ENCODE measurements around the gene ST7L. TPM values are rescaled to one million over a fixed set of nuclear protein-coding genes. Genes with fewer than 3 reads are reported as not detected.

ST7L gene
- total and polyA plus RNA-seq, 9 of the 15 experiments (the other 6 are each of a cell fraction or from before 2014, with no cell fraction given): 9.0 to 32.5 (median 26.6) TPM

- 0% methylated on average over 2 of the region's 2 CpGs for WGBS (ENCODE audit: insufficient coverage, low coverage, missing lambda C conversion rate)
- Histone ChIP-seq H3K79me2 (ENCODE audit: control insufficient read depth, insufficient read depth, low read length) (no peaks in the 10 kb centered on the region), H3K9me1 (ENCODE audit: control insufficient read depth, insufficient read depth, low read length) (no peaks in the 10 kb centered on the region), H3K9ac (ENCODE audit: insufficient read depth in 1 of 2, low read depth in 2 of 2, low read length in 2 of 2) (no peak overlapping the region), H3K4me2 (ENCODE audit: insufficient read depth, low read length) (no peak overlapping the region), H3K36me3 (ENCODE audit: control insufficient read depth, insufficient read depth, low read length) (no peaks in the 10 kb centered on the region), H3K4me1 (replicated peaks in 1 of 2; ENCODE audit: control insufficient read depth in 2 of 2, insufficient read depth in 2 of 2, low read length in 2 of 2) (peaks cover 6 to 14% of the 10 kb centered on the region in 2 experiments; a peak in 3 of 5 replicates), H2AFZ (ENCODE audit: low read depth, low read length) (no peak overlapping the region), H3K4me3 (no peak overlapping the region), H3K27ac (ENCODE audit: extremely low read depth, low read depth, low read length) (no peak overlapping the region), H3K27me3 (ENCODE audit: control insufficient read depth in 2 of 2, insufficient read depth in 2 of 2, low read length in 2 of 2) (peaks cover 6 to 32% of the 10 kb centered on the region in 2 experiments), H3K9me3 (replicated peaks; ENCODE audit: control insufficient read depth, insufficient read depth, low read depth, low read length) (no peaks in the 10 kb centered on the region), H4K20me1 (replicated peaks; ENCODE audit: control insufficient read depth, insufficient read depth, low read length) (peaks cover 5% of the 10 kb centered on the region; the same call in 1 of the 2 replicates)
- CTCF ChIA-PET (ENCODE audit: low intra/inter-chr PET ratio): no interaction called here
- no TSS peak for BruUV-seq (replicated peaks)
- TF ChIP-seq MCM7 (IDR thresholded peaks at IDR 0.05) (no peak), ILK (tag; IDR thresholded peaks at IDR 0.05; ENCODE audit: borderline replicate concordance, low read depth) (no peak), MAFK (IDR thresholded peaks at IDR 0.05; ENCODE audit: low read length) (no peak), ZNF518B (CRISPR knock-in tag; IDR thresholded peaks at IDR 0.05) (no peak), PBX2 (CRISPR knock-in tag; IDR thresholded peaks at IDR 0.05; ENCODE audit: low read depth) (no peak), PBX2 (tag; conservative IDR thresholded peaks at IDR 0.05; ENCODE audit: low read depth) (no peak), CHD1 (IDR thresholded peaks at IDR 0.05; ENCODE audit: low read length) (no peak), ZBTB8A (IDR thresholded peaks at IDR 0.05; ENCODE audit: partially characterized antibody) (no peak), L3MBTL2 (IDR thresholded peaks at IDR 0.05) (no peak), NR0B1 (IDR thresholded peaks at IDR 0.05; ENCODE audit: partially characterized antibody) (no peak), MAFG (tag; conservative IDR thresholded peaks at IDR 0.05) (no peak), RAD51 (IDR thresholded peaks at IDR 0.05; ENCODE audit: borderline replicate concordance, low read depth) (no peak), TCF3 (CRISPR knock-in tag; IDR thresholded peaks at IDR 0.05) (no peak)
- TF ChIP-seq, protein P1, sequence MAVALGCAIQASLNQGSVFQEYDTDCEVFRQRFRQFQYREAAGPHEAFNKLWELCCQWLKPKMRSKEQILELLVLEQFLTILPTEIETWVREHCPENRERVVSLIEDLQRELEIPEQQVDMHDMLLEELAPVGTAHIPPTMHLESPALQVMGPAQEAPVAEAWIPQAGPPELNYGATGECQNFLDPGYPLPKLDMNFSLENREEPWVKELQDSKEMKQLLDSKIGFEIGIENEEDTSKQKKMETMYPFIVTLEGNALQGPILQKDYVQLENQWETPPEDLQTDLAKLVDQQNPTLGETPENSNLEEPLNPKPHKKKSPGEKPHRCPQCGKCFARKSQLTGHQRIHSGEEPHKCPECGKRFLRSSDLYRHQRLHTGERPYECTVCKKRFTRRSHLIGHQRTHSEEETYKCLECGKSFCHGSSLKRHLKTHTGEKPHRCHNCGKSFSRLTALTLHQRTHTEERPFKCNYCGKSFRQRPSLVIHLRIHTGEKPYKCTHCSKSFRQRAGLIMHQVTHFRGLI (CRISPR knock-in tag; IDR thresholded peaks at IDR 0.05): no peak
- intact Hi-C loops (cut with micrococcal nuclease): no loop called here
- DNase-seq (ENCODE audit: extremely low read depth in 1 of 4, low spot score in 3 of 4): no peak
- FAIRE-seq: no peak
- in situ Hi-C loops (cut with MboI): no loop called here
- POLR2A ChIA-PET: interaction anchor here (0.6 to 1.6 kb wide), 3 partner anchors 11 to 196 kb away, joined by 3 to 4 read pairs (median 4); no protein-coding TSS in a partner anchor
- no peak for ATAC-seq
These were observed 100.8 kb downstream of the ST7L start for GRCh38 chr1:112518186-112518585.

All from K562 (cell line).